ENCODE measurements around the gene PLA2G6. TPM values are rescaled to one million over a fixed set of nuclear protein-coding genes. Genes with fewer than 3 reads are reported as not detected.

The PLA2G6 gene
- total and polyA plus RNA-seq, 2 of the 4 experiments (the other 2 are of a cell fraction), result 6.1 to 10.3 TPM

DNA sequence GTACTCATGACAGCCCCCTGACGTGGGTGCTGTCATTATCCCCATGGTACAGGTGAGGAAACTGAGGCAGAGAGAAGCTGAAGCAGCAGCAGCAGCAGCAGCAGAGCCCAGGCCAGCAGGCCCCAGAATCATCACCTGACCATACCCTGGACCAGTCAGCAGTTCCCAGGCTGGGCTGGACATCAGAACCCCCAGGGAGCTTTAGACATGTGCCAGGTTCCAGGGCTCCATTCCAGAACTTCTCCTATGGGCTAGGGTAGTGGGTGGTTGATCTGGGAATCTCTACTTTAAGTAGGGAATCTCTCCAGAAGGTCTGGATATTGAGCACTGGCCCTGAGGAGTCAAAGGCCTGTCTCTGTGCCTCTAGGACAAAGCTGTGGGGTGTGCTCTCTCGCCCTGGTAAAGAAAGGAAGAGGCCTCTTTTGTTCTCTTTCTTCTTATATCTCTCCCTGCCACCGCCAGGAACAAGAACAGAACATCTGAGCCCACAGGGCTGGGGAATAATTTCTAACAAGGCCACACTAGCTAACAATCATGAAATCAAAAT lies 46.8 kb upstream of the PLA2G6 start:
- TF ChIP-seq, protein P1, sequence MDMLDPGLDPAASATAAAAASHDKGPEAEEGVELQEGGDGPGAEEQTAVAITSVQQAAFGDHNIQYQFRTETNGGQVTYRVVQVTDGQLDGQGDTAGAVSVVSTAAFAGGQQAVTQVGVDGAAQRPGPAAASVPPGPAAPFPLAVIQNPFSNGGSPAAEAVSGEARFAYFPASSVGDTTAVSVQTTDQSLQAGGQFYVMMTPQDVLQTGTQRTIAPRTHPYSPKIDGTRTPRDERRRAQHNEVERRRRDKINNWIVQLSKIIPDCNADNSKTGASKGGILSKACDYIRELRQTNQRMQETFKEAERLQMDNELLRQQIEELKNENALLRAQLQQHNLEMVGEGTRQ (IDR thresholded peaks at IDR 0.05; ENCODE audit: low read depth, low read length), result peak; percentile 36; the same call in 1 of the 2 replicates
- TF ChIP-seq RFX5 (IDR thresholded peaks at IDR 0.05; ENCODE audit: low read depth, low read length), result no peak
- peak overlapping the region; percentile 75; the same call in 1 of the 2 replicates for H3K56ac ChIP-seq (ENCODE audit: extremely low read depth, insufficient read depth, low read length)
- H3K27me3 ChIP-seq (ENCODE audit: control insufficient read depth, insufficient read depth, low read length), result no peaks in the 10 kb centered on the region
- H4K91ac ChIP-seq (ENCODE audit: insufficient read depth, low read depth, low read length), result peak overlapping the region; percentile 88
- ChIA-PET POLR2A (ENCODE audit: unreplicated experiment) (no interaction called here), CTCF (interaction anchor here (2.0 kb wide), 1 partner anchor 12 kb away, joined by 6 read pairs; no protein-coding TSS in a partner anchor)
- peak overlapping the region; percentile 70 for H4K5ac ChIP-seq (ENCODE audit: low read depth, low read length)
- H2BK120ac ChIP-seq (ENCODE audit: low read depth, low read length), result peak overlapping the region; percentile 81
- H3K36me3 ChIP-seq (ENCODE audit: control insufficient read depth, insufficient read depth, low read length), result peaks cover 72% of the 10 kb centered on the region
- peaks cover 22 to 68% of the 10 kb centered on the region in 2 experiments for H3K79me1 ChIP-seq (ENCODE audit: low read depth in 1 of 2, low read length in 2 of 2)
- intact Hi-C loops (cut with micrococcal nuclease), result no loop called here
- no TSS peak for BruUV-seq (replicated peaks)
- H3K23ac ChIP-seq (ENCODE audit: low read depth, low read length), result peak overlapping the region; percentile 2
- no peak overlapping the region for H2AFZ ChIP-seq (replicated peaks; ENCODE audit: low read length, poor library complexity)
- peak overlapping the region; percentile 40 for H2AK5ac ChIP-seq (ENCODE audit: low read depth, low read length)
- H3K9me3 ChIP-seq (ENCODE audit: control insufficient read depth, insufficient read depth, low read length), result no peaks in the 10 kb centered on the region
- peak overlapping the region; percentile 59 for H2BK5ac ChIP-seq (ENCODE audit: low read depth, low read length, poor library complexity, severe bottlenecking)
- dilution Hi-C loops (cut with HindIII; ENCODE audit: low sequenced_read_pairs, unreplicated experiment), result no loop called here
- H3K4me3 ChIP-seq (ENCODE audit: insufficient read depth, low read depth, low read length), result no peak overlapping the region
- H3K4me1 ChIP-seq (ENCODE audit: control insufficient read depth, insufficient read depth, low read length), result peaks cover 16% of the 10 kb centered on the region
- DNase-seq (no peak), ATAC-seq (ENCODE audit: low read depth) (peak; percentile 28)
- peak overlapping the region; percentile 30; the same call in 1 of the 2 replicates for H3K4me2 ChIP-seq (ENCODE audit: low read depth, low read length)
- H3K9me1 ChIP-seq (ENCODE audit: insufficient read depth, low read length), result peaks cover 13% of the 10 kb centered on the region
- H3K27ac ChIP-seq (ENCODE audit: insufficient read depth, low read length), result peak overlapping the region; percentile 51
- H3K4ac ChIP-seq (ENCODE audit: low read depth, low read length), result peak overlapping the region; percentile 51
- peak overlapping the region; percentile 12; the same call in 1 of the 2 replicates for H3K9ac ChIP-seq (ENCODE audit: low read depth, low read length)
- 86% methylated on average over 1 of the region's 3 CpGs; no CpG with 5 or more reads in 1 of the 2 experiments for WGBS, 2 experiments (ENCODE audit: extremely low coverage in 2 of 2, insufficient read length in 1 of 2)
- peak overlapping the region; percentile 1; the same call in 1 of the 2 replicates for H3K14ac ChIP-seq (replicated peaks; ENCODE audit: low read depth, low read length)
- in situ Hi-C loops (cut with MboI; ENCODE audit: low sequenced_read_pairs), result no loop called here
- peak overlapping the region; percentile 46 to 74 for H4K8ac ChIP-seq (ENCODE audit: low read depth in 2 of 2, low read length in 2 of 2)
- H2BK15ac ChIP-seq (ENCODE audit: low read depth, low read length), result peak overlapping the region; percentile 35; the same call in 1 of the 3 replicates
- peak overlapping the region; percentile 66 for H3K18ac ChIP-seq (ENCODE audit: low read depth, low read length)
- H4K20me1 ChIP-seq (ENCODE audit: insufficient read depth, low read length), result peaks cover 5% of the 10 kb centered on the region; the same call in 1 of the 2 replicates
- peak overlapping the region; percentile 78 for H2BK20ac ChIP-seq (ENCODE audit: low read depth, low read length)
- H2AK9ac ChIP-seq (replicated peaks; ENCODE audit: low read depth, low read length, poor library complexity), result peak overlapping the region; percentile 85

Measured in IMR-90 (cell line).